Ovary (tissue), 9 donors: ENCODE results near the gene ERICH4. TPM values are rescaled to one million over a fixed set of nuclear protein-coding genes. Genes with fewer than 3 reads are reported as not detected.

Experiments
- DNase-seq, 5 donors: peaks; one replicate each; pipeline ENCODE4 v3.0.0-alpha.2; 2019 to 2020
- H3K27ac ChIP-seq, 2 donors: fragments of 200-600 bp; one replicate each; pipeline versions ENCODE4 v1.5.1 to v1.8.0; 2019 to 2022
- H3K27me3 ChIP-seq: fragments of 200-600 bp; one replicate; pipeline ENCODE4 v1.8.0; 2022
- H3K36me3 ChIP-seq: fragments of 200-600 bp; sonication (generic); one replicate; pipeline ENCODE4 v1.5.1; 2019
- H3K4me1 ChIP-seq: one replicate; pipeline ENCODE4 v1.8.1; 2013; ENCODE audit warnings: mild to moderate bottlenecking, moderate library complexity; ENCODE audit not compliant: insufficient read depth
- H3K4me3 ChIP-seq: fragments of 200-600 bp; sonication (generic); one replicate; pipeline ENCODE4 v1.5.1; 2017
- H3K9me3 ChIP-seq, 2 donors: fragments of 200-600 bp in 1 of 2; sonication (generic) in 1 of 2; one replicate each; pipeline versions ENCODE4 v1.5.1 to v1.8.1; 2013 to 2019; ENCODE audit warnings: mild to moderate bottlenecking in 1 of 2, moderate library complexity in 1 of 2
- CTCF ChIP-seq, 3 donors: fragments of 450-650 bp in 2 of 3; fragments of 200-600 bp in 1 of 3; IDR thresholded peaks; one replicate each; pipeline versions ENCODE4 v1.5.1 to v1.8.0; 2016 to 2022; ENCODE audit warnings: antibody characterized with exemption in 3 of 3, mild to moderate bottlenecking in 1 of 3
- EP300 ChIP-seq: sonication (generic); formaldehyde crosslinking; IDR thresholded peaks from one replicate; pipeline ENCODE4 v1.6.1; 2017; ENCODE audit warnings: antibody characterized with exemption
- POLR2A ChIP-seq: fragments of 450-650 bp; IDR thresholded peaks from one replicate; pipeline ENCODE4 v1.6.1; 2017; ENCODE audit warnings: antibody characterized with exemption, mild to moderate bottlenecking, moderate library complexity
- WGBS, 3 donors: extraction: QIAGEN DNeasy Blood & Tissue Kit in 1 of 3; methylation state at CpG; one replicate each; pipeline versions ENCODE4 v1.1.5 to v1.1.7; 2013 to 2017; 5-methylcytosine and 5-hydroxymethylcytosine counted together
- intact Hi-C, 4 donors: fragments of 100-400 bp; cut with DNase I; formaldehyde crosslinking; loops; one replicate each; pipeline versions ENCODE4 v1.11.0 to v1.15.1; 2022 to 2023
- polyA plus RNA-seq, 2 donors: library from polyadenylated mRNA; stranded (reverse); fragments of 200-250 nt in 1 of 2; fragments of 350-450 nt in 1 of 2; fragmentation: Illumina TruSeq in 1 of 2; extraction: RNeasy Lipid Tissue Mini Kit (QIAGEN cat#74804) in 1 of 2; gene quantifications; one replicate each; pipeline ENCODE4 v1.2.3, GENCODE V29; 2013 to 2014
- total RNA-seq, 7 donors: library from RNA; depleted of rRNA in 2 of 7; stranded (reverse); fragments of >200 nt in 2 of 7; fragmentation: NEBNext Ultra II Directional in 3 of 7; extraction: Animal tissue kit (Norgen Biotek cat#: 25700) in 3 of 7; gene quantifications; one replicate each; pipeline versions ENCODE4 v1.1.0 to v1.2.4, GENCODE V29; 2016 to 2023
- donor health status: DM: no; HTN: no; CAD: no; lungs with moderate emphysema.
- donor health status: DM: no; HTN: no; CAD: no.
- donor health status: Bipolar disorder and iron deficiency.
- donor health status: DM: yes; HTN: yes; CAD: no.
- donor health status: DM: no; HTN: no; CAD: no.
- donor health status: DM: yes; HTN: yes; CAD: no.

ERICH4 gene
- total and polyA plus RNA-seq, 9 donors = not detected

GRCh38 chr19:41426952-41427646 is 15.9 kb upstream of the ERICH4 start, which contains the start of gene B3GNT8:
TSS of gene B3GNT8 (minus strand) at chr19:41427374. CDS start at chr19:41426778, 596 bp downstream.
- Histone ChIP-seq H3K4me1 (peaks cover 6% of the 10 kb centered on the region), H3K36me3 (no peaks in the 10 kb centered on the region), H3K9me3 (no peaks in the 10 kb centered on the region), H3K27me3 (no peaks in the 10 kb centered on the region), H3K27ac (peak within 1 kb of the TSS; percentile 22 to 68), H3K4me3 (peak within 1 kb of the TSS; percentile 54)
- WGBS, 3 donors = 15 to 22% (median 18%) methylated on average over 17 to 19 of the region's 19 CpGs
- TF ChIP-seq POLR2A (no peak), EP300 (no peak), CTCF (IDR thresholded peaks at IDR 0.05) (no peak)
- peak; percentile 76 to 86 (median 83) for DNase-seq
- intact Hi-C loops = no loop called here

- 14 to 21% (median 16%) methylated on average over 23 of the region's 23 CpGs for WGBS, 3 donors
- intact Hi-C loops = no loop called here
- peak in 4 of 5 donors; percentile 42 to 63 (median 56) for DNase-seq
- TF ChIP-seq CTCF (IDR thresholded peaks at IDR 0.05) (no peak), POLR2A (no peak), EP300 (no peak)
- H3K36me3 ChIP-seq = no peaks in the 10 kb centered on the region
- no peaks in the 10 kb centered on the region for H3K27me3 ChIP-seq
- H3K4me1 ChIP-seq = peaks cover 6% of the 10 kb centered on the region
- peak overlapping the region; percentile 22 to 68 for H3K27ac ChIP-seq
- H3K9me3 ChIP-seq = no peaks in the 10 kb centered on the region
- H3K4me3 ChIP-seq = peak overlapping the region; percentile 54
Measured at GRCh38 chr19:41427647-41428480, 15.1 kb upstream of the ERICH4 start.

GRCh38 chr19:41428481-41428859 is 14.5 kb upstream of the ERICH4 start:
- peaks cover 6% of the 10 kb centered on the region for H3K4me1 ChIP-seq
- H3K36me3 ChIP-seq = no peaks in the 10 kb centered on the region

More at GRCh38 chr19:41428481-41428859, 14.5 kb upstream of the ERICH4 start:
- 71 to 86% (median 74%) methylated on average over 1 of the region's 1 CpG for WGBS, 3 donors
- intact Hi-C loops = no loop called here
- Histone ChIP-seq H3K27me3 (no peaks in the 10 kb centered on the region), H3K4me3 (peak overlapping the region; percentile 54), H3K27ac (peak overlapping the region in 1 of 2 donors; percentile 68), H3K9me3 (no peaks in the 10 kb centered on the region)
- no peak for DNase-seq
- no peak for TF ChIP-seq EP300
- TF ChIP-seq POLR2A = no peak
- no peak for TF ChIP-seq CTCF (IDR thresholded peaks at IDR 0.05)
